ENCODE data around the gene KRTAP10-8. TPM values are rescaled to one million over a fixed set of nuclear protein-coding genes. Genes with fewer than 3 reads are reported as not detected.

KRTAP10-8 gene
- total RNA-seq (2014; rRNA removed) (not detected in 2 replicates), Bru-seq, nascent RNA (not detected), BruChase-seq, experiment 1, labeled RNA remaining after a 6-hour chase (not detected), BruChase-seq, experiment 2, labeled RNA remaining after a 2-hour chase (not detected)
- long read RNA-seq: 0 reads

- Histone ChIP-seq H4K20me1 (ENCODE audit: low read length) (no peaks in the 10 kb centered on the region), H3F3A (ENCODE audit: low read length, unreplicated experiment) (no peaks in the 10 kb centered on the region), H3K9me2 (replicated peaks; ENCODE audit: low read length) (no peaks in the 10 kb centered on the region), H3K27me3 (ENCODE audit: low read length) (no peaks in the 10 kb centered on the region), H3K36me3 (ENCODE audit: low read depth, low read length) (no peaks in the 10 kb centered on the region), H3K9ac (ENCODE audit: low read length) (no peak within 1 kb of the TSS), H3K79me2 (ENCODE audit: low read length) (no peaks in the 10 kb centered on the region), H3K4me3 (ENCODE audit: low read length) (no peak within 1 kb of the TSS), H2AFZ (ENCODE audit: low read length) (no peak within 1 kb of the TSS), H3K4me2 (ENCODE audit: low read length) (no peak within 1 kb of the TSS), H3K9me3 (ENCODE audit: low read length) (0 out of 2 replicates have a peak, but pooled peaks cover 3% of the 10 kb centered on the region), H3K4me1 (ENCODE audit: insufficient read depth, low read length) (no peaks in the 10 kb centered on the region), H3K27ac (ENCODE audit: low read length) (no peak within 1 kb of the TSS)
- DNase-seq (no peak), ATAC-seq (no peak)
- POLR2A ChIA-PET (ENCODE audit: unreplicated experiment): no interaction called here
- BruUV-seq (replicated peaks): no TSS peak
- no peak for TF ChIP-seq EZH2 (IDR thresholded peaks at IDR 0.05; ENCODE audit: low read length, unreplicated experiment)
- TF ChIP-seq CTCF (conservative IDR thresholded peaks at IDR 0.05; ENCODE audit: low read depth, low read length): no peak
- no peak for TF ChIP-seq EZH2phosphoT487 (IDR thresholded peaks at IDR 0.05; ENCODE audit: borderline replicate concordance, low read length)
- intact Hi-C loops (cut with micrococcal nuclease): no loop called here
- CTCF ChIA-PET: no interaction called here
Observed at GRCh38 chr21:44612029-44612486, at the start of gene KRTAP10-8. KRTAP10-8 (plus strand) TSS chr21:44612079; CDS start chr21:44612101, 22 bp downstream.

- TF ChIP-seq EZH2phosphoT487 (IDR thresholded peaks at IDR 0.05; ENCODE audit: borderline replicate concordance, low read length) (no peak), EZH2 (IDR thresholded peaks at IDR 0.05; ENCODE audit: low read length, unreplicated experiment) (no peak), CTCF (conservative IDR thresholded peaks at IDR 0.05; ENCODE audit: low read depth, low read length) (no peak)
- H3K9me3 ChIP-seq (ENCODE audit: low read length): no peaks in the 10 kb centered on the region
- ATAC-seq (no peak), DNase-seq (no peak)
- H3K9me2 ChIP-seq (replicated peaks; ENCODE audit: low read length): no peaks in the 10 kb centered on the region
- no peaks in the 10 kb centered on the region for H3F3A ChIP-seq (ENCODE audit: low read length, unreplicated experiment)
- H4K20me1 ChIP-seq (ENCODE audit: low read length): no peaks in the 10 kb centered on the region
- H3K27ac ChIP-seq (ENCODE audit: low read length): no peak overlapping the region
- H3K79me2 ChIP-seq (ENCODE audit: low read length): no peaks in the 10 kb centered on the region
- POLR2A ChIA-PET (ENCODE audit: unreplicated experiment): no interaction called here
- H3K4me2 ChIP-seq (ENCODE audit: low read length): no peak overlapping the region
- no peaks in the 10 kb centered on the region for H3K27me3 ChIP-seq (ENCODE audit: low read length)
- H3K9ac ChIP-seq (ENCODE audit: low read length): no peak overlapping the region
- CTCF ChIA-PET: no interaction called here
- intact Hi-C loops (cut with micrococcal nuclease): no loop called here
- H3K36me3 ChIP-seq (ENCODE audit: low read depth, low read length): no peaks in the 10 kb centered on the region
- no peak overlapping the region for H2AFZ ChIP-seq (ENCODE audit: low read length)
- no peaks in the 10 kb centered on the region for H3K4me1 ChIP-seq (ENCODE audit: insufficient read depth, low read length)
- no peak overlapping the region for H3K4me3 ChIP-seq (ENCODE audit: low read length)
- no TSS peak for BruUV-seq (replicated peaks)
Observed at GRCh38 chr21:44564099-44564498, 47.8 kb upstream of the KRTAP10-8 start.

- CTCF ChIA-PET: no interaction called here
- Histone ChIP-seq H3K27ac (ENCODE audit: low read length) (no peak overlapping the region), H3K4me1 (ENCODE audit: insufficient read depth, low read length) (no peaks in the 10 kb centered on the region), H3K36me3 (ENCODE audit: low read depth, low read length) (no peaks in the 10 kb centered on the region), H3K4me3 (ENCODE audit: low read length) (no peak overlapping the region), H3K4me2 (ENCODE audit: low read length) (no peak overlapping the region), H3K79me2 (ENCODE audit: low read length) (no peaks in the 10 kb centered on the region), H3K9me3 (ENCODE audit: low read length) (no peaks in the 10 kb centered on the region), H2AFZ (ENCODE audit: low read length) (no peak overlapping the region), H3F3A (ENCODE audit: low read length, unreplicated experiment) (no peaks in the 10 kb centered on the region), H3K27me3 (ENCODE audit: low read length) (no peaks in the 10 kb centered on the region), H3K9me2 (replicated peaks; ENCODE audit: low read length) (no peaks in the 10 kb centered on the region), H3K9ac (ENCODE audit: low read length) (no peak overlapping the region), H4K20me1 (ENCODE audit: low read length) (no peaks in the 10 kb centered on the region)
- intact Hi-C loops (cut with micrococcal nuclease): no loop called here
- no TSS peak for BruUV-seq (replicated peaks)
- POLR2A ChIA-PET (ENCODE audit: unreplicated experiment): no interaction called here
- no peak for DNase-seq
- no peak for ATAC-seq
- no peak for TF ChIP-seq EZH2phosphoT487 (IDR thresholded peaks at IDR 0.05; ENCODE audit: borderline replicate concordance, low read length)
- TF ChIP-seq EZH2 (IDR thresholded peaks at IDR 0.05; ENCODE audit: low read length, unreplicated experiment): no peak
- no peak for TF ChIP-seq CTCF (conservative IDR thresholded peaks at IDR 0.05; ENCODE audit: low read depth, low read length)
Observed at GRCh38 chr21:44564886-44565598, 46.8 kb upstream of the KRTAP10-8 start.
